AG09319 (cell line): ENCODE measurements around the gene PLCL1.

Experiments used
- DNase-seq: peaks from one replicate; pipeline ENCODE4 v3.0.0-alpha.2; 2010; ENCODE audit warnings: low read depth; ENCODE audit errors: extremely low read depth
- TF ChIP-seq, protein P1 (sequence below): IDR thresholded peaks from 2 replicates; pipeline ENCODE4 v1.5.1; 2011; ENCODE audit warnings: low read depth, mild to moderate bottlenecking, inconsistent platforms, low read length, moderate library complexity

PLCL1 gene

DNA sequence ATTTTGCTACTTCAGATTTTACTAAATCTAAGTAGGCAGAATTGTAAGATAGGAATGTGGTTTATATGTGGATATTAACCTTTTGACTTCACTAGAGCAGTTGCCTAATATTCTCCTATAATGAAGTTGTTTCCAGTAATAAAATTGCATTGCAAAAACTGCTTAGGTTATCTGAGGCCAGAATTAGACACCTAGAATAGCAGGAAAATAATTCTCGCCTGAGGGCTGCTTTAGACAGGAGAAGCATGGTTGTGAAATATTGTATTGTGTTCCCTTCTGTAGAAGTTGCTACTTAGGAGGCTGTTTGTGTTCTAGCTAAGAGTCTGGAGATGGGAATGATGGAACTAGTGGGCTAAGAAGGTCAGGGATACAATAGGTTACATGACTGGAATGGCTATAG, 146.3 kb downstream of the PLCL1 start:
- TF ChIP-seq, protein P1, sequence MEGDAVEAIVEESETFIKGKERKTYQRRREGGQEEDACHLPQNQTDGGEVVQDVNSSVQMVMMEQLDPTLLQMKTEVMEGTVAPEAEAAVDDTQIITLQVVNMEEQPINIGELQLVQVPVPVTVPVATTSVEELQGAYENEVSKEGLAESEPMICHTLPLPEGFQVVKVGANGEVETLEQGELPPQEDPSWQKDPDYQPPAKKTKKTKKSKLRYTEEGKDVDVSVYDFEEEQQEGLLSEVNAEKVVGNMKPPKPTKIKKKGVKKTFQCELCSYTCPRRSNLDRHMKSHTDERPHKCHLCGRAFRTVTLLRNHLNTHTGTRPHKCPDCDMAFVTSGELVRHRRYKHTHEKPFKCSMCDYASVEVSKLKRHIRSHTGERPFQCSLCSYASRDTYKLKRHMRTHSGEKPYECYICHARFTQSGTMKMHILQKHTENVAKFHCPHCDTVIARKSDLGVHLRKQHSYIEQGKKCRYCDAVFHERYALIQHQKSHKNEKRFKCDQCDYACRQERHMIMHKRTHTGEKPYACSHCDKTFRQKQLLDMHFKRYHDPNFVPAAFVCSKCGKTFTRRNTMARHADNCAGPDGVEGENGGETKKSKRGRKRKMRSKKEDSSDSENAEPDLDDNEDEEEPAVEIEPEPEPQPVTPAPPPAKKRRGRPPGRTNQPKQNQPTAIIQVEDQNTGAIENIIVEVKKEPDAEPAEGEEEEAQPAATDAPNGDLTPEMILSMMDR, result no peak
- DNase-seq, result no peak

DNA sequence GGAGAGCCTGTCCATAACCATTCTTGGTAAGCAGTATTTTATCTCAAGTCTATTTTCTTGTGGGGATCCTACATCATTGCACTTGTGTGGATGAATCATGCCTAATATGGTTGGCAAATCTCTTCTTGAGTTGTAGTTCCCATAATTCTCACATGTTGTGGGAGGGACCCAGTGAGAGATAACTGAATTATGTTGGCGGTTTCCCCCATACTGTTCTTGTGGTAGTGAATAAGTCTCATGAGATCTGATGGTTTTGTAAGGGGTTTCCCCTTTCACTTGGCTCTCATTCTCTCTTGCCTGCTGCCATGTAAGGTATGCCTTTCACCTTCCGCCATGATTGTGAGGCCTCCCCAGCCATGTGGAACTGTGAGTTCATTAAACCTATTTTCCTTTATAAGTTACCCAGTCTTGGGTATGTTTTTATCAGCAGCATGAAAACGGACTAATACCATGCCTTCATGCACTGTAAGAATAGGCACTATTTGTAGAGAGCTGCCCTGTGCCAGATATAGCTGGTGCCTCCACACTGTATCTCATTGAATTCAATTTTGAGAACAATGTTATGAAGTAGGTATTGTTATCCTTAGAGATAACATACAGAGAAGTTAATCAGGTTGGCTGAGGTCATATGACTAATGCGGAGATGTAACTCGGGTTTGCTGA, 148.3 kb downstream of the PLCL1 start:
- no peak for DNase-seq
- TF ChIP-seq, protein P1, result no peak

DNA sequence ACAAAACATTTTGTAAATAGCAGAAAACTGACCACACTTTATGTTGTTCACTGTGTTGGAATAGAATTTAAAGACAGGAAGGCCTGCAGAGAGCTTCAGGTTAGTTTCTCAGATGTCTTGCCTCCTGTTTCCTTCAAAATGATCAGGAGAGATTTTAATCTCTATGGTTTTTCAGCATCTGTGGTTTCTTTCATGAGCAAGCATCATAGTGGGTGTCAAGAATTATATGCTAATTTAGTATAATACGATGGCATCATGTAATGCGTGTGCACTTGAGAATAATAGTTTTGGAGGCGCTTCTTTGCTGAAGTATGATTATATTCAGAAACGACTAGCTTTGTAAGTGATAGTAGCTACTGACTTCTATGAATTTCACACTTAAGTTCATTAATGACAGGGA, 149.9 kb downstream of the PLCL1 start:
- DNase-seq, result no peak
- TF ChIP-seq, protein P1, result no peak

DNA sequence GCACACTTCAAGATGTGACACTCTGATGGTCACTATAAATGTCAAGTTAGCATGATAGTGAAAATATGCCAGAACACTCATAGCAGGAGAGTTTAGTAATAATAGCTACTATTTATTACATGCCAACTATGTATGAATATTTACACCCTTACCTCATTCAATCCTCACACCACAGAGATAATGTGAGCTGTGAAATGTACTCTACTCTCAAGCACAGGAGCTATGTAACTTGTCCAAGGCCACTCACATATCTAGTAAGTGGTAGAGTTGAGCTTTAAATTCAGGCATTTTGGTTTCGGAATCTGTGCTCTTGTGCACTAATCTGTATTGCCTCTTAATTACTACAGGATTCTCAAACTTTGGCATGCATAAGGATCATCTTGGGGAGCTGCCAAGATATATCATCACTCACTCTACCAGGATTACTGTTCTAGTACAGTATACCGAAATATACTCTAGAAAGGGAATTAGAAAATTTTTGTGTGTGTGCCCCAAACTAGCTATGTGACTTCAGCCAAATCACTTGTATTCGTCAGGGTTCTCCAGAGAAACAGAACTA, 154.3 kb downstream of the PLCL1 start:
- no peak for DNase-seq
- TF ChIP-seq, protein P1, result no peak

DNA sequence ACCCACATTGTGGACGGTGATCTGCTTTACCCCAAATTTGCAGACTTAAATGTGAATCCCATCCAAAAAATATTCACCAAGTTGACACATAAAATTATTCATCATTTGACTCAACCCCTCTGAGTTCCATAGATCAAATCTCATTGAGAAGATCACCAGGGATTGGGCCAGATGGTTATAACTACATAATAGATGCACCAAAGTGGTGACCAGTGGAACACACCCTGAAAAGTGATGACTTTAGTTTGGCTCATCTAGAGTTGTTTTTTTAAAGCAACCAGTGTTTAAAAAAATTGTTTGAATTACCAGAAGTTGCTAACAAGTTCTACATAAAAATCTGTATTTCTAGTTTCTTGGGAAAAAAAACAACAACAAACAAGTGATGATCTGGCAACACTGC, 155.0 kb downstream of the PLCL1 start:
- TF ChIP-seq, protein P1, result no peak
- no peak for DNase-seq

DNA sequence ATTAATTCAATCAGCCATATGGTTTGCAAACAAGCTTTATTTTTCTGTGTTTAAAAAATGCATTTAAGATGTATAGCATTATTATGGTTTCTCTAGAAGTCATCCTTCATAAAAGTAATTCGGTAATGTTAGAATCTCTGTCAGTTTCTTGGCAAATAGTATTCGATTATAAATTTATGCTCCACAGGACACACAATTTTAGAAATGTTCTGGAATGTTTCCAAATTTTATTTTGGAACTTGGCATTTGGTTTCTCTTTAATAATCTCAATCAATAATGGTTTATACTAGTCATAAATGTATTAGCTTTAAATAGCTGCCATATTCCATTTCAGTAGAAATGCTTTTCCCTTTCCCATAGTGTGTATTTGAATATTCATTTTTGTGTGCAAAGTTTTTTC, 156.4 kb downstream of the PLCL1 start:
- TF ChIP-seq, protein P1, result no peak
- no peak for DNase-seq

DNA sequence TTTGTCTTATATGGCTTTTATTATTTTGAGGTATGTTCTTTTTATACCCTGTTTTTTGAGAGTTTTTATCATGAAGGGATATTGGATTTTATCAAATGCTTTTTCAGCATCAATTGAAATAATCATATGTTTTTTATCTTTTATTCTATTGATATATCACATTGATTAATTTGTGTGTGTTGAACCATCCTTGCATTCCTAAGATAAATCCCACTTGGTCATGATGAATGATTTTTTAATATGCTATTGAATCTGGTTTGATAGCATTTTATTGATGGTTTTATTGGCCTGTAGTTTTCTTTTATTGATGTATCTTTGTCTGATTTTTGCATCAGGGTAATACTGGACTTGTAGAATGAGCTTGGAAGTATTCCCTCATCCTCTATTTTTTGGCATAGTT, 160.3 kb downstream of the PLCL1 start:
- TF ChIP-seq, protein P1, result no peak
- DNase-seq, result no peak
